Activated CD8-positive, alpha-beta memory T cell treated with anti-CD3 and anti-CD28 coated beads for 24 hours (primary cell): ENCODE results near the gene TNK1.
A peak's percentile ranks its signal among the peaks of the same experiment; 100 is the strongest.
"Not testable (repeated sequence)": the region's sequence is repeated elsewhere in the genome, so short reads cannot be mapped to it uniquely, and the experiment has no call there.

Source experiments
- DNase-seq: peaks from one replicate; pipeline ENCODE4 v3.0.0-alpha.2; 2020

The TNK1 gene

GRCh38 chr17:7380855-7381683, at the start of gene TNK1:
TNK1 (plus strand) TSS chr17:7381089; CDS start chr17:7382927, 1,838 bp downstream.
- DNase-seq, result no peak

GRCh38 chr17:7332111-7332510, 48.8 kb upstream of the TNK1 start:
- no peak for DNase-seq

DNA sequence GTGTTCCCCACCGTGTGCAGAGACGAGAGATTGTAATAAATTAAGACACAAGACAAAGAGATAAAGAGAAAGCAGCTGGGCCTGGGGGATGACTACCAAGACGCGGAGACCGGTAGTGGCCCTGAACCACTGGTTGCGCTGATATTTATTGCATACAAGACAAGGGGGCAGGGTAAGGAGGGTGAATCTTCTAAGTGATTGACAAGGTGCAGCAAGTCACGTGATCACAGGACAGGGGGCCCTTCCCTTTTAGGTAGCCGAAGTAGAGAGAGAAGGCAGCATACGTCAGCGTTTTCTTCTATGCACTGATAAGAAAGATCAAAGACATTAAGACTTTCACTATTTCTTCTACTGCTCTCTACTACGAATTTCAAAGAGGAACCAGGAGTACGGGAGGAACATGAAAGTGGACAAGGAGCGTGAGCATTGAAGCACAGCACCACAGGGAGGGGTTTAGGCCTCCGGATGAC, 48.3 kb upstream of the TNK1 start:
- not testable (repeated sequence) for DNase-seq

DNA sequence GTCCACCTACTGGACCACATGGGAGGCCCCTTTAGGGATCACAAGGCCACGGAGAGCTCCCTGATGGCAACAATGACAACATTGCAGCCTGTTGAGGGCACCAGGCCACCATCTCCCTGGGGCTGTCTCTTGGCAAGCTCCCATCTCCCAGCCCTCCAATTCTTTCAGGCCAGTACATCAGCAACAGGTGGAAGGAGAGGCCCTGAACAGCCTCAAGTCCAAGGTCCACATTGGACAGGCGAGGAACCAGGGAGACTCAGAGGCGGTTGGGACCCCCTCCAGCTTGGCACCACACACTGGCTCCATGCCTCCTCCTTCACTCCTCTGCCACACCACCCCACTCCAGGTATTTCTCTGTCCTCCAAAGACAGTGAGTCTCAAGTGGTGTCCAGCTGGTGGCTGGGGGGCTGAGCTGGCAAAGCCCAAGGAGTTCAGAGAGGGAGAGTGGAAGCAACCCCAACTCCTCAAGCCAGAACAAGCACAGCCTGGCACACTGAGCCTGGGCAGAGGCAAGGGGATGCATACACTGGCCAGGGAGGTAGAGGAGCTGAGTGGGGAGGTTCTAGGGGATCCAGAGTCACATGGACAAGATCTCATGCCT, 45.9 kb upstream of the TNK1 start:
- DNase-seq, result no peak

DNA sequence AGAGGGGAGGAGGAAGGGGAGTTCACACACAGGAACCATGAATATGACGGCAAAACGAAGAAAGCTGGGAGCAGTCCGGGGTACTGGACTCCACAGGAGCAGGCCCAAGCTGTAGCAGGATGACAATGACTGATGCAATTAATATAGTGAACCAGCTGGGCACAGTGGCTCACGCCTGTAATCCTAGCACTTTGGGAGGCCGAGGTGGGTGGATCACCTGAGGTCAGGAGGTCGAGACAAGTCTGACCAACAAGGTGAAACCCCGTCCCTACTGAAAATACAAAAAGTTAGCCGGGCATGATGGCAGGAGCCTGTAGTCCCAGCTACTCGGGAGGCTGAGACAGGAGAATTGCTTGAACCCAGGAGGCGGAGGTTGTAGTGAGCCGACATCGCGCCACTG, 45.1 kb upstream of the TNK1 start:
- not testable (repeated sequence) for DNase-seq

- DNase-seq, result peak; percentile 92
These were observed 44.4 kb upstream of the TNK1 start, which contains the start of gene ACAP1 for GRCh38 chr17:7336240-7337175. ACAP1 (plus strand) TSS chr17:7336529; CDS start chr17:7336735, 206 bp downstream.

- not testable (repeated sequence) for DNase-seq
These were observed 43.3 kb upstream of the TNK1 start for GRCh38 chr17:7337600-7337999.

DNA sequence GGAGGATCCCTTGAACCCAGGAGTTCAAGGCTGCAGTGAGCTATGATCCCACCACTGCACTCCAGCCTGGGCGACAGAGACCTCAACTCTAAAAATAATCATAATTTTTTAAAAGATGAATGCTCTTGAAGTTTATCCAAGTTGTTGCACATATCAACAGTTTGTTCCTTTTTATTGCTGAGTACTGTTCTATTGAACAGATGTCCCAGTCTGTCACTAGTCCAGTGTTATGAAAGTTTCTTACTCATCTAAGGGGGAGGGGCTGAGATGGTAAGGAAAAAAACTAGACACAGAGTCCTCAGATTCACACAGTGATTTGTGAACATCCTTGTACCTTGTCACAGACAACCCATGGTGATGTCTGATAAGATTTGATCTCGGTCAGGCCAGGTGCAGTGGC, 40.7 kb upstream of the TNK1 start:
- no peak for DNase-seq

- no peak for DNase-seq
These were observed 39.0 kb upstream of the TNK1 start for GRCh38 chr17:7341842-7342241.

DNA sequence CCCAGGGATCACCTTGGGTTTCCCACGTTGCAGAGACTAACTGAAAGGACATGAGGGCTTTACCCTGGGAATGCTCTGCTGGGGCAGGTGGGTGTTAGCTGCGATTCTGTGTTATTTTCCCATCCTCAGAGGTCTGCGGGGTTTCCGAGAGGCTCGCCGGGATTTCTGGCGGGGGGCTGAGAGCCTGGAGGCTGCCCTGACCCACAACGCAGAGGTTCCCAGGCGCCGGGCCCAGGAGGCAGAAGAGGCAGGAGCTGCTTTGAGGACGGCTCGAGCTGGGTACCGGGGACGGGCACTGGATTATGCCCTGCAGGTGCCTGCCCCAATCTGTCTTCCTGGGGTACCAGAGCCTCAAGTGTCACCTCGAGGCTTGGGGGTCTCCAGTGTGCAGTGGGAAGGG, 37.6 kb upstream of the TNK1 start:
- no peak for DNase-seq

DNA sequence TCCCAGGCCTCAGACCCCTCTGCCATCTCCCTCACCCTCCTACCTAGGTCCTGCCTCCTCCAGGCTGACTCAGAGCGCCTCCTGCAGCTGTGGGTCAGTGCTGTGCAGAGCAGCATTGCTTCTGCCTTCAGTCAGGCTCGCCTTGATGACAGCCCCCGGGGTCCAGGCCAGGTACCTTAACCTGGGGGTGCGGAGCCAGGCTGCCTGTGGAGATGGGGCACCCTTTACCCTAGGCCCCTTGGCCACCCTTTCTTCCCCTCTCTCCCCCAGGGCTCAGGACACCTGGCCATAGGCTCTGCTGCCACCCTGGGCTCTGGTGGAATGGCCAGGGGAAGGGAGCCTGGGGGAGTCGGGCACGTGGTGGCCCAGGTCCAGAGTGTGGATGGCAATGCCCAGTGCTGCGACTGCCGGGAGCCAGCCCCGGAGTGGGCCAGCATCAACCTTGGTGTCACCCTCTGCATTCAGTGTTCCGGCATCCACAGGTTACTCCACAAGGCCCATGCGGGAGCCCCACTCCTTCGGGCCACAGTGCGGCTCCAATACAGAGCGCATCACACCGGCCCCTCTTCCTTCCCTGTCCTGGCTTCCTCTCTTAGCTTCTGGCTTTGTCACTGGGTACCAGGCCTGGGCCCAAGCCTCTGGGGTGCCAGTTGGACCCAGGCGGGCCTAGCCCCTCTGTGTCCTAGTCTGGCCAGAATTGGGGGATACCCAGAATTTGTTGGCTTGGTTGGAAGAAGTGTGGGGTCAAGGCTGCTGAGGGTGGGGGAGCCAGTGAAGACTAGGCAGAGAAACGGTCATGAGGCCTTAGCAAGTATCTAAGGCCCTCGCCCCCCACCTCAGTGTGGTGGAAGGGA, 33.9 kb upstream of the TNK1 start:
- DNase-seq, result no peak

DNA sequence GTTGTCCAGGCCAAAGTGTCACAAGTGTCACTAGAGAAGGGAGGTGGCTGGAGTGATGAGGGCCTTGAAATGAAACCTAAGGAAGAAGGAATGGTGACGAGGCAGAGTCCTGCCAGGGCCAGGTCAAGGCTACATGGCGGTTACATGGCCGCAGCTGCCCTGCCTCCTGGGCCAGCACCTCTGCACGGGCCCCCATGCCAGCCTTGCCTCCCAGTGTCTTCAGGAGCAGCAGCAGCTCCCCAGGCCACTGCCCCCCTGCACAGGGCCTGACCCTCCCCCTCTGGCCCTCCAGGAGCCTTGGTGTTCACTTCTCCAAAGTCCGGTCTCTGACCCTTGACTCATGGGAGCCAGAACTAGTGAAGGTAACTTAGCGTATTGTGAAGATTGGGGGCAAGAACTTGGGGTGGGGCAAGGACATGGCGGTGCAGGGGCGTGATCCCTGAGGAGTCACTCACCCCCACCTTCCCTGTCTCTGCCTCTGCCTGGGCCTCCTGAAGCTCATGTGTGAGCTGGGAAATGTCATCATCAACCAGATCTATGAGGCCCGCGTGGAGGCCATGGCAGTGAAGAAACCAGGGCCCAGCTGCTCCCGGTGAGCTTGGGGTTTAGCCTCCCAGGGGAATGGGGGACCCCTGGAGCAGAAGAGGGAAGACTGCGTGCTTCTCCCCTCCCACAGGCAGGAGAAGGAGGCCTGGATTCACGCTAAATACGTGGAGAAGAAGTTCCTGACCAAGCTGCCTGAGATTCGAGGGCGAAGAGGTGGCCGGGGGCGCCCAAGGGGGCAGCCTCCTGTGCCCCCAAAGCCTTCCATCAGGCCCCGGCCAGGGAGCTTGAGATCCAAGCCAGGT, 33.0 kb upstream of the TNK1 start:
- DNase-seq, result no peak

- DNase-seq, result no peak
These were observed 32.2 kb upstream of the TNK1 start for GRCh38 chr17:7348478-7349242.

- peak; percentile 90 for DNase-seq
These were observed 29.0 kb upstream of the TNK1 start, which contains the start of gene KCTD11 for GRCh38 chr17:7351665-7352502. KCTD11 (plus strand) TSS chr17:7352162.

DNA sequence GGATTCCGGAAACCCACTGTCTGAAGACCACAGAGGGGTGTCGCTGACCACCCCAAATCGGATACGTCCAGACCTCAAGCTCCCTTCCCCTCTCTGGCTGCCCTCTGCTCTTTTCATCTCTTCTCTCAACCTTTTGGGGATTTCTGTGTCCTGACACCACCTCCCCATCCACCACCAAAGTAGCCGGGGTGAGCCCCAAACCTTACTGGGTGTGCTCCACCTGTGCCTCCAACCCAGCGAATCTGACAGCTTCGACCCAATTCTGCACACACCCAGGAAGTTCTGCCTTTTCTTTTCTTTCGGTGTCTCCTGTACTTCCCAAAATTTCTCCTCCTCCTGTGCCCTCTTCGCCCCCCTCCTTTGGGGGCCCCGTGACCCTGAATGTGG, 28.4 kb upstream of the TNK1 start:
- no peak for DNase-seq

GRCh38 chr17:7352910-7353635, 27.8 kb upstream of the TNK1 start:
- DNase-seq, result no peak

GRCh38 chr17:7354262-7354843, 26.5 kb upstream of the TNK1 start:
- no peak for DNase-seq

- no peak for DNase-seq
These were observed 25.8 kb upstream of the TNK1 start, which contains the start of gene TMEM95 for GRCh38 chr17:7355053-7355452. TMEM95 (plus strand) TSS chr17:7355156; CDS start chr17:7355205, 49 bp downstream.
